ENCODE data around the gene NECTIN4. TPM values are rescaled to one million over a fixed set of nuclear protein-coding genes. Genes with fewer than 3 reads are reported as not detected.

The NECTIN4 gene
- total and polyA plus RNA-seq, 2 of the 13 experiments (the other 11 are each of a cell fraction or from before 2014, with no cell fraction given) = 5.9 to 12.4 TPM

DNA sequence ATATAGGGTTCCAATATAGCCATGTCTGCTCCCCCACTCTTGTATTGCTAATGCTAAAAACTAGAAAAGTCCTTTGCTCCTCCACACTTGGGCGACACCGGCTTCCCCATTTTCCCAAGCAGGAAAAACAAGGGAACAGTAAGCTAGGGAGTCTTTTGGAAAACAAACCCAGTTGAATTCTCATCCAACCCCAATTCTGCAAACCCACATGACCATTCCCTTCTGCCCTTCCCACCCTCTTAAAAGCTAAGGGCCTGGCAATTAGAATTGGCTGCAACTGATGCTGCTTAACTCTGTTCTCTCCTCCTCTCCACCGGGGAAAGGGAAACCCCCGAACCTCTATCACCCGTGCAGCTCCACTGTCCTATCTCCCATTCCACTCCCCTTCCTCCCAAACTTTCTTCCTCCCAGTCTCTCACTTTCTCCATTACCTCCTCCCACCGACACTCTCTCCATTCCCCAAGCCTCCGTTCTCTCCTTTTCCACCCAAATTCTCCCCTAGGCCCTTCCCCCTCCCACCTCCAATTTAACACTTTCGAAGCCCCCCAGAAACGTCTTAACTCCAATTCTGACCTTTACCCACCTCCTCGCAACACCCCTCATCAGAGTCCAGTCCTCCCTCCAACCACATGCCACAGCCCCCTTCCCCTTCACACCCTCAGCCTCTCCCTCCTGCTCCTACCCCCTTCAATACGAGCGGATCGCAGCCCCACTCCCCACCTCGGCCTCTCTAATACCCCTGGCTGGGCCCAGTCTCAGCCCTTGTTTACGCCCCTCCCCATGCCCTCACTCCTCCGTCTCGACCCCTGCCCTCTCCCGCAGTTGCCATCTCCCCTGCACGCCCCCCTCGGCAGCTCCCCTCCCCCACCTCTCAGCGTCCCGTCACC is 42.4 kb upstream of the NECTIN4 start (continued):
- TF ChIP-seq, protein P1, sequence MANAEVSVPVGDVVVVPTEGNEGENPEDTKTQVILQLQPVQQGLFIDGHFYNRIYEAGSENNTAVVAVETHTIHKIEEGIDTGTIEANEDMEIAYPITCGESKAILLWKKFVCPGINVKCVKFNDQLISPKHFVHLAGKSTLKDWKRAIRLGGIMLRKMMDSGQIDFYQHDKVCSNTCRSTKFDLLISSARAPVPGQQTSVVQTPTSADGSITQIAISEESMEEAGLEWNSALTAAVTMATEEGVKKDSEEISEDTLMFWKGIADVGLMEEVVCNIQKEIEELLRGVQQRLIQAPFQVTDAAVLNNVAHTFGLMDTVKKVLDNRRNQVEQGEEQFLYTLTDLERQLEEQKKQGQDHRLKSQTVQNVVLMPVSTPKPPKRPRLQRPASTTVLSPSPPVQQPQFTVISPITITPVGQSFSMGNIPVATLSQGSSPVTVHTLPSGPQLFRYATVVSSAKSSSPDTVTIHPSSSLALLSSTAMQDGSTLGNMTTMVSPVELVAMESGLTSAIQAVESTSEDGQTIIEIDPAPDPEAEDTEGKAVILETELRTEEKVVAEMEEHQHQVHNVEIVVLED (CRISPR knock-in tag; IDR thresholded peaks at IDR 0.05; ENCODE audit: borderline replicate concordance) = no peak
- TF ChIP-seq GABPB1 (CRISPR knock-in tag; IDR thresholded peaks at IDR 0.05) = no peak
- TF ChIP-seq KDM5B (CRISPR knock-in tag; IDR thresholded peaks at IDR 0.05; ENCODE audit: borderline replicate concordance) = peak; percentile 47; the same call in 1 of the 2 replicates
- TF ChIP-seq PAF1 (CRISPR knock-in tag; IDR thresholded peaks at IDR 0.05) = no peak
- TF ChIP-seq NRL (CRISPR knock-in tag; IDR thresholded peaks at IDR 0.05; ENCODE audit: borderline replicate concordance) = 0 out of 2 replicates have a peak, but pooled peaks have one; percentile 16
- no peak for TF ChIP-seq ISL2 (CRISPR knock-in tag; IDR thresholded peaks at IDR 0.05)
- TF ChIP-seq FOXK2 (IDR thresholded peaks at IDR 0.05) = 0 out of 2 replicates have a peak, but pooled peaks have one; percentile 29
- TF ChIP-seq ZSCAN25 (CRISPR knock-in tag; IDR thresholded peaks at IDR 0.05) = peak; percentile 88
- no peak for TF ChIP-seq GATAD1 (CRISPR knock-in tag; IDR thresholded peaks at IDR 0.05)
- TF ChIP-seq, protein P2, sequence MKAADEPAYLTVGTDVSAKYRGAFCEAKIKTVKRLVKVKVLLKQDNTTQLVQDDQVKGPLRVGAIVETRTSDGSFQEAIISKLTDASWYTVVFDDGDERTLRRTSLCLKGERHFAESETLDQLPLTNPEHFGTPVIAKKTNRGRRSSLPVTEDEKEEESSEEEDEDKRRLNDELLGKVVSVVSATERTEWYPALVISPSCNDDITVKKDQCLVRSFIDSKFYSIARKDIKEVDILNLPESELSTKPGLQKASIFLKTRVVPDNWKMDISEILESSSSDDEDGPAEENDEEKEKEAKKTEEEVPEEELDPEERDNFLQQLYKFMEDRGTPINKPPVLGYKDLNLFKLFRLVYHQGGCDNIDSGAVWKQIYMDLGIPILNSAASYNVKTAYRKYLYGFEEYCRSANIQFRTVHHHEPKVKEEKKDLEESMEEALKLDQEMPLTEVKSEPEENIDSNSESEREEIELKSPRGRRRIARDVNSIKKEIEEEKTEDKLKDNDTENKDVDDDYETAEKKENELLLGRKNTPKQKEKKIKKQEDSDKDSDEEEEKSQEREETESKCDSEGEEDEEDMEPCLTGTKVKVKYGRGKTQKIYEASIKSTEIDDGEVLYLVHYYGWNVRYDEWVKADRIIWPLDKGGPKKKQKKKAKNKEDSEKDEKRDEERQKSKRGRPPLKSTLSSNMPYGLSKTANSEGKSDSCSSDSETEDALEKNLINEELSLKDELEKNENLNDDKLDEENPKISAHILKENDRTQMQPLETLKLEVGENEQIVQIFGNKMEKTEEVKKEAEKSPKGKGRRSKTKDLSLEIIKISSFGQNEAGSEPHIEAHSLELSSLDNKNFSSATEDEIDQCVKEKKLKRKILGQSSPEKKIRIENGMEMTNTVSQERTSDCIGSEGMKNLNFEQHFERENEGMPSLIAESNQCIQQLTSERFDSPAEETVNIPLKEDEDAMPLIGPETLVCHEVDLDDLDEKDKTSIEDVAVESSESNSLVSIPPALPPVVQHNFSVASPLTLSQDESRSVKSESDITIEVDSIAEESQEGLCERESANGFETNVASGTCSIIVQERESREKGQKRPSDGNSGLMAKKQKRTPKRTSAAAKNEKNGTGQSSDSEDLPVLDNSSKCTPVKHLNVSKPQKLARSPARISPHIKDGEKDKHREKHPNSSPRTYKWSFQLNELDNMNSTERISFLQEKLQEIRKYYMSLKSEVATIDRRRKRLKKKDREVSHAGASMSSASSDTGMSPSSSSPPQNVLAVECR (CRISPR knock-in tag; IDR thresholded peaks at IDR 0.05; ENCODE audit: borderline replicate concordance) = 0 out of 2 replicates have a peak, but pooled peaks have one; percentile 12
- TF ChIP-seq TBX3 (IDR thresholded peaks at IDR 0.05; ENCODE audit: borderline replicate concordance) = peak; percentile 37; the same call in 1 of the 2 replicates
- TF ChIP-seq ARID2 (CRISPR knock-in tag; IDR thresholded peaks at IDR 0.05; ENCODE audit: borderline replicate concordance) = 0 out of 2 replicates have a peak, but pooled peaks have one; percentile 84
- TF ChIP-seq NONO (IDR thresholded peaks at IDR 0.05) = no peak
- TF ChIP-seq NONO (CRISPR knock-in tag; conservative IDR thresholded peaks at IDR 0.05) = no peak
- TF ChIP-seq, protein P3, sequence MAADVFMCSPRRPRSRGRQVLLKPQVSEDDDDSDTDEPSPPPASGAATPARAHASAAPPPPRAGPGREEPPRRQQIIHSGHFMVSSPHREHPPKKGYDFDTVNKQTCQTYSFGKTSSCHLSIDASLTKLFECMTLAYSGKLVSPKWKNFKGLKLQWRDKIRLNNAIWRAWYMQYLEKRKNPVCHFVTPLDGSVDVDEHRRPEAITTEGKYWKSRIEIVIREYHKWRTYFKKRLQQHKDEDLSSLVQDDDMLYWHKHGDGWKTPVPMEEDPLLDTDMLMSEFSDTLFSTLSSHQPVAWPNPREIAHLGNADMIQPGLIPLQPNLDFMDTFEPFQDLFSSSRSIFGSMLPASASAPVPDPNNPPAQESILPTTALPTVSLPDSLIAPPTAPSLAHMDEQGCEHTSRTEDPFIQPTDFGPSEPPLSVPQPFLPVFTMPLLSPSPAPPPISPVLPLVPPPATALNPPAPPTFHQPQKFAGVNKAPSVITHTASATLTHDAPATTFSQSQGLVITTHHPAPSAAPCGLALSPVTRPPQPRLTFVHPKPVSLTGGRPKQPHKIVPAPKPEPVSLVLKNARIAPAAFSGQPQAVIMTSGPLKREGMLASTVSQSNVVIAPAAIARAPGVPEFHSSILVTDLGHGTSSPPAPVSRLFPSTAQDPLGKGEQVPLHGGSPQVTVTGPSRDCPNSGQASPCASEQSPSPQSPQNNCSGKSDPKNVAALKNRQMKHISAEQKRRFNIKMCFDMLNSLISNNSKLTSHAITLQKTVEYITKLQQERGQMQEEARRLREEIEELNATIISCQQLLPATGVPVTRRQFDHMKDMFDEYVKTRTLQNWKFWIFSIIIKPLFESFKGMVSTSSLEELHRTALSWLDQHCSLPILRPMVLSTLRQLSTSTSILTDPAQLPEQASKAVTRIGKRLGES (CRISPR knock-in tag; IDR thresholded peaks at IDR 0.05; ENCODE audit: borderline replicate concordance) = no peak
- TF ChIP-seq ZNF382 (CRISPR knock-in tag; IDR thresholded peaks at IDR 0.05; ENCODE audit: borderline replicate concordance) = no peak
- 0 out of 2 replicates have a peak, but pooled peaks have one; percentile 30 for TF ChIP-seq ZNF672 (CRISPR knock-in tag; IDR thresholded peaks at IDR 0.05)
- 0 out of 2 replicates have a peak, but pooled peaks have one; percentile 3 for TF ChIP-seq SP4 (CRISPR knock-in tag; IDR thresholded peaks at IDR 0.05)

All from HepG2 (cell line).